ENCODE results near the gene UTS2R.
"Not testable (repeated sequence)": the region's sequence is repeated elsewhere in the genome, so short reads cannot be mapped to it uniquely, and the experiment has no call there.

Gene UTS2R

DNA sequence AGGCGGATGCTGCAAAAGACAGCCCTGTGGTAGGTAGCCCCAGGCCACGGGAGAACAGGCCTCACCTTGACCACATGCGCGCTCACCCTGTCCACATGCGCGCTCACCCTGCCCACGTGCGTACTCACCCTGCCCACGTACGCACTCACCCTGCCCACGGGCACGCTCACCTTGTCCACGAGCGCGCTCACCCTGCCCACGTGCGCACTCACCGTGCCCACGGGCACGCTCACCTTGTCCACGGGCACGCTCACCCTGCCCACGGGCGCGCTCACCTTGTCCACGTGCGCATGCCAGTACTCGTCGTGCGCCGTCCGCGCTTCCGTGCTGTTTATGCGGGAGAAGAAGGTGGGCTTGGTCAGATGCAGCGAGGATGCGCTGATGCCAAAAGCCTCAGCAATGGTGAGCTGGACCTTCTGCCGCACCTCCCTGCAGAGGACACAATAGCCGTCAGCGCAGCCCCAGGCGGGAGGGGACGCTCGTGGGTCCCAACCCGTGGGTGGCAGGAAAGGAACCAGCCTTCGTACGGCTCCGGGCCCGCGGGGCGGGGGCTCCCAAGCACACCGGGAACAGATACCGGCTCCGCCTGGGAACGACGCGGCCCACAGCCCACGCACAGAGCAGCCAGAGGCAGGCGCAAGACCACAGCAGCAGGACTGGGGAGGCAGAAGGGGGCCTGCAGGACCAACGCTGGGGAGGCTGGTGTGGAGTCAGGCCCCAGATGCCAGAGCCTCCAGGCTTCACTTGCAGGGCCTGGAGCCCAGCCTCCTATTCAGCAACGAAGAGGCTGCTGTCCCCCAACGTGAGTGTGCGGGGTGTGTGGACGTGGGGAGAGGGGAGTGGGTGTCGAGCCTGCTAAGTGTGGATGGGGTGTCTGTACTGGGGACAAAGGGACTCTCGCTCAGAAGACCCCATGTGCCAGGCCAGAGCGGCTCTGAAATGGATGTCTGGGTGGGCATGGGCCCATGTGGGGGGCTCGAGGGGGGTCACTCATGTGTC lies 32.4 kb downstream of the UTS2R start:
- DNase-seq, result no peak

GRCh38 chr17:82405051-82405450 lies 33.5 kb downstream of the UTS2R start:
- DNase-seq, result no peak

DNA sequence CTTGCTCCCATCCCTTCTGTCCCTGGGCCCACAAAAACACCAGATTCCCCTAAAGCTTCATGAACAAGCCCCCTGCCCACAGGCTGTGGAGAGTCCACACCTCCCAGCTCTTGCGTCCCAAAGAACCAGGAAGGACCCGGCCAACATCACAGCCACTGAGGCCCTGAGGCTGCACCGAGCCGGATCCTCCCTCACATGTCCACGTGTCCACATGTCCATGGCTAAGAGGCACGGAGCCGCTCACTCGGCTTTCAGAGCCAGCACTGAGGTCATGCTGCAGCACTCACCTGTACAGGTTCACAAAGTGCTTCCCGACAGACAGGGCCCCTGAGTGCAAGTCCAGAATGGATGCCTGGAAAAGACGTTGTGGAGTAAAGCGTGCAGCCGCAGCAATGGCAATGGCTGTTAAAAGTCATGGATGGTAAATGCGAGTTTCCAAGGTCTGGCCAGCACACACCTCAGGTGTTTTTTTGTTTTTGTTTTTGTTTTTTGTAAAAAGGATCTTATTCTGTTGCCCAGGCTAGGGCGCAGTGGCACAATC lies 34.6 kb downstream of the UTS2R start:
- no peak for DNase-seq

DNA sequence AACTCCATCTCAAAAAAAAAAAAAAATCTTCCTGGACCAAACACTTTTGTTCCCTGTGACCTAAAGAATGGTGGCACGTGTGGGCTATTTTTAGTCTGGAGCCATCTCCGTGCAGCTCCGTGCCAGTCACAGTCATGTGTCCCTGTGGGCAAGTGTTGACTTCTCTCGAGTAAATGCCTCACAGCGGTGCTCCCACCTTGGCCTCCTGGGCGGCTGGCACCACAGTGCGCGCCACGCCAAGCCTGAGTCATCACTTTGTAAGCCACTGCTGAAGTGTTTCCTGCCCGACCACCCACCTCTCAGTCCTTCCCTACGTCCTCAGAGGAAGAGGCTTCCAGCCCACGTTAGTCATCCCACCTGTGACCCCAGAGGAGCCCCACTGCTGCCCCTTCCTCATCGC lies 35.7 kb downstream of the UTS2R start:
- DNase-seq, result no peak

DNA sequence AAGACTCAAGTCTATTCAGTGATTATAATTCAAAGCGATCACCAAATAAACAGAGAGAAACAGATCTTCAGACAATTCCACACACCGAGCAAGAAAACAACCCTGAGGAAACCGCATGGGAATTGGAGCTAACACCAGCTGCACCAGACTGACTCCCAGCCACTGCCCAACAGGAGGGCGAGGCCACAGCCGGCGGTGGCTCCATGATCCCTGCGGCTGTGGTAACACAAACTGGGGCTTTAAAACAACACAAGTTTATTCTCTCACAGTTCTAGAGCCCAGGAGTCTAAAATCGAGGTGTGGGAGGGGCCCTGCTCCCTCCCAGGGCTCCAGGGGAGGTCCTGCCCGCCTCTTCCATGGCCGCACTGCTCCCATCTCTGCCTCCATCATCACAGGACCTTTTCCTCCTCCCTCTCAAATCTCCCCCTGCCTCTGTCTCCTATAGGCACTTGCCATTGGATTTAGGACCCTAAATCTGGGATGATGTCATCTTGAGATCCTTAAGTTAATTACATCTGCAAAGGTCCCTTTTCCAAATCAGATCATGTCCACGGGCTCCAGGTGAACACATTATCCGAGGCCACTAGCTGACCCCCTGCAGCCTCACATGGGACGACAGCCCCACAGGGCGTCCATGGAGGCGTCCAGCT lies 36.8 kb downstream of the UTS2R start:
- no peak for DNase-seq

GRCh38 chr17:82408938-82409318 lies 37.4 kb downstream of the UTS2R start:
- no peak for DNase-seq

DNA sequence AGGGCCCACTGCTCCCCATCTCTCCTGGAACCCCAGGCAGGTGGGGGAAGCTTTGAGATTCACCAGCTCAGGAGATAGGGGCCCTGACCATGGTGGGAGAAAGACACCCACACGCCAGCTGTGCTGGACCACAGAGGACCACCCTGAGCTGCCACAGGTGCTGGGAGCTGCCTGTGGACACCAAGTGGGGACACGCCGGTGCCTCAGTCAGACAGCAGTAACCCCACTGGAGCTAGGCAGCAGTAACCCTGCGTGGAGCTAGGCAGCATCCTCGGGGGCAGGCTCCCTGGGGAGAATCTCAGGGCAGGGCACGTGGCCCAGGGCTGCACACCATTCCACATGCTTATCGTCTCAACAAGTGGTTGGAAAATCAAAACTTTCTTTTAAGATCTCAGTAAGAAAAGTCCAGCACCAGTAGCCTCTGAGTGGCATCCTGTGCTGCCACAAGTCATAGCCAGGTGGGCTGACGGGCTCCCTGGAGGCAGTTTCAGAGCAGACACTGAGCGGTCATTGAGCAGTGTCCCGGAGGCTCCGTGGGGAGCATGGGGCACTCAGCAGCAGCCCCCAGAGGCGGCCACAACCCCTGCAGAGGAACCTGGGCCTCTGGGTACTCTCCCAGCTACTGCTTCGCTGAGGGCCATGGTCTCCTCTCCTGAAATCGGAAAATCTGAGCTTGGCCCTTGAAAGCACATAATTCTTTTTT lies 38.6 kb downstream of the UTS2R start:
- DNase-seq, result no peak

DNA sequence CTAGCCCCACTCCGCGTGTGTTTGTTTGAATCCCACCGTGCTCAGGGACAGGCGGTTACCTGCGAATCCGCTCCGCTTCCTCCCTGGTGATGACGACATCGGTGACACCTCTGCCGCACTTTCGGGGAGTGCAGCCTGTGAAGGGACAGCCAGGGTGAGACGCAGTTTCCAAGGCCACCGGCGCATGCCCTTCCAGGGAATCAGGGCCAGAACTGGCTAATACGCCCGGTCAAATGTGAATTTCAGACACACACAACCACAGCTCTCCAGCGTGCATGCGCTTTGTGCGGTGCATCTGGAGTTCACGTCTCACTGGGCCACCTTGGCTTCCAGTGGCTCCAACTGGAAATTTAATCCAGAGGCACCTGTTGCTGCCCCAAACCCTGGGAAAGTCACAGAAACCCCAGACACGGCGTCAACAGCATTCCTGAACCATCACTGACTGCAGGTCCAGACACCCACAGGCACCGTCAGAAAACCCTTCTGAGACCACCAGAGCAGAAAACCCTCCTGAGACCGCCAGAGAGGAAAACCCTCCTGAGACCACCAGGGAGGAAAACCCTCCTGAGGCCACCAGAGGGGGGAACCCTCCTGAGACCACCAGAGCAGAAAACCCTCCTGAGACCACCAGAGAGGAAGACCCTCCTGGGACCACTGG lies 40.0 kb downstream of the UTS2R start:
- DNase-seq, result no peak

DNA sequence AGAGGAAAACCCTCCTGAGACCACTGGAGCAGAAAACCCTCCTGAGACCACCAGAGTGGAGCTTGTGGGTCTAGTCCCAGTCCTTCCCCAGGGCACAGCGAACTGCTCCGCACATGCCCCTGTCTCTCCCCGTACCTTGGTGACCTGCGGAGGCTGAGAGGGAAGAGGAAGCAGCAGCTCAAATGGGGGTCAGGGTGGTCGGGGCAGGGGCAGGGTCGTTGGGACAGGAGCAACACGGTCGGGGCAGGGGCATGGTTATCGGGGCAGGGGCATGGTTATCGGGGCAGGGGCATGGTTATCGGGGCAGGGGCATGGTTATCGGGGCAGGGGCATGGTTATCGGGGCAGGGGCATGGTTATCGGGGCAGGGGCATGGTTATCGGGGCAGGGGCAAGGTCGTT lies 40.5 kb downstream of the UTS2R start:
- not testable (repeated sequence) for DNase-seq

- no peak for DNase-seq
Observed at GRCh38 chr17:82412535-82413520, 41.3 kb downstream of the UTS2R start.

DNA sequence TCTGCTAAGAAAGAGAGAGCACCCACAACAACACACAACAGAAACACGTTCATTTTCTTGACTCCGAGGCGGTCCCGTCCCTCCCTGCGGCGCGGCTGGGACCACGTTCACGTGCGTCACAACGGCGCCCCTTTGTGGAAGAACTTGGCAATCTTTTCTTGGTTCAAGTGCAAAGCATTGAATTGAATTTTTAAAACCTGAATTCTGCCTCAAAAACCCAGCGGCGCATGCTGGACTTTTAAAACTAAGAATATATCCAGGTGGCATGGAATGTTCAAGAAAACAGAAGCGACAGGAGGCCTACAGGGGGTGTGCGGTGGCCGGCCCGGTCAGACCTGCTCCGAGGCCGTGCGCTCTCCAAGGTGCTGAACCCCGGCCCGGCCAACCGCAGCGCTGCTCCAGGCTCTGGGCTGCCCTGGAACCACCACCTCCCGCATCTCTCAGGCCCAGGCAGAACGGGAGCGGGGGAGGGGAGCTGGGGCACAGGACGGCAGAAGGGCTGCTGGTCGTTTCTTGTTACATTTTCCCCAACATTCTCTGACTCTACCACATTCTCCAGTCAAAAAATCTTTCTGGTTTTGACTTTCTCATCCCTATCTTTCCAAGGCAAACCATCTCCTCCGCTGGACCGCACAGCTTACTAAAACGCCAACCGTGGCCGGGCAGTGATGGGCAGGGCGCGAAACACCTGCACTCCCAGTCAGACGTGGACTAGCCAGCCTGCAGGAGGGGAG lies 43.1 kb downstream of the UTS2R start:
- peak in 40 of 56 donors; percentile 11 to 76 (median 50) for DNase-seq

DNA sequence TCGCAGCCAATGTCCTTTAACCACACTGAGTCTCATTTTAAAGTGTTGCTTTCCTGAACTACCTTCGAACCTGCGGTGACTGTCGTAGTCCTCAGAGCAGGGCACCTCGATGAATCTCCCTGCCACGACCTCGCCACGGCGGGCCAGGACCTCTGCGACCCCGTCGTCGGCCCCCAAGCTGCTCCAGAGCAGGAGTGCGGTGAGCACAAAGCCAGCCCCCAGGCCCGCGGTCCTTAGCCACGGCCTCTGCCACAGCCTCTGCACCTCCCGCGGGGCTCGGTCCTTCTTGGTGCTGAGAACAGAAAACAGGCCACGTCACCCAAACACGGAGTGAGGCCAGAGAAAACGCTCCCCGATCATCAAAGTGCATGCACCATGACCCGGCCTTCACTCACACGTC lies 43.8 kb downstream of the UTS2R start:
- DNase-seq, result no peak

DNA sequence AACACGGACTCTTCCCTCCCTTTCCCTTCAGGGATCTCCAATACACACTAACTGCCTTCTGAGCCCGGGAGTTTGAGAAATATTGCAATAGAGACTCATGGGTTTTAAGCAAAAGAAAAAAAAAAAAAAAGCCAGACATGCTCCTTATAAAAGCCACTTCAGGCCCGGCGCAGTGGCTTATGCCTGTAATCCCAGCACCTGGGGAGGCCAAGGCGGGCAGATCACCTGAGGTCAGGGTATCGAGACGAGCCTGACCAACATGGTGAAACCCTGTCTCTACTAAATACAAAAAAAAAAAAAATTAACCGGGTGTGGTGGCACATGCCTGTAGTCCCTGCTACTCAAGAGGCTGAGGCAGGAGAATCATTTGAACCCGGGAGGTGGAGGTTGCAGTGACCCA lies 44.2 kb downstream of the UTS2R start:
- no peak for DNase-seq

DNA sequence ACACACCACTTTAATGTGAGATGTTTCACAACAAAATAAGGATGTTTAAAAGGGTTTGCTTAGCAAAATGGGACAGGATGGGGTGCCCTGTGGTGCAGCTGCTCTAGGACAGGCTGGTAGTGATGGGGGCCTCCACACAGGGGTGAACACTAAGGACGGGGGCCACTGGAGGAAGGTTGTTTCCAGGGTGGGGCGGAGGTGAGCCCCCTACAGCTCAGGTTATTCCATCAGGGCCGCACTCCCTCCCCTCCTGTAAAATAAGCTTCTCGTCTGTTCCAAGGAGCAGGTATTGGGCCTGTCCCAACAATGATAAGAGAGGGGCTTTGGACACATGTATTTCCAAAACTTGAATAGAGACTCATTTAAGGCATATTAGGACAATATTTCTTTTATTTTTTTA lies 44.7 kb downstream of the UTS2R start:
- DNase-seq, result no peak

- DNase-seq, result no peak
Observed at GRCh38 chr17:82416771-82417170, 45.2 kb downstream of the UTS2R start.

DNA sequence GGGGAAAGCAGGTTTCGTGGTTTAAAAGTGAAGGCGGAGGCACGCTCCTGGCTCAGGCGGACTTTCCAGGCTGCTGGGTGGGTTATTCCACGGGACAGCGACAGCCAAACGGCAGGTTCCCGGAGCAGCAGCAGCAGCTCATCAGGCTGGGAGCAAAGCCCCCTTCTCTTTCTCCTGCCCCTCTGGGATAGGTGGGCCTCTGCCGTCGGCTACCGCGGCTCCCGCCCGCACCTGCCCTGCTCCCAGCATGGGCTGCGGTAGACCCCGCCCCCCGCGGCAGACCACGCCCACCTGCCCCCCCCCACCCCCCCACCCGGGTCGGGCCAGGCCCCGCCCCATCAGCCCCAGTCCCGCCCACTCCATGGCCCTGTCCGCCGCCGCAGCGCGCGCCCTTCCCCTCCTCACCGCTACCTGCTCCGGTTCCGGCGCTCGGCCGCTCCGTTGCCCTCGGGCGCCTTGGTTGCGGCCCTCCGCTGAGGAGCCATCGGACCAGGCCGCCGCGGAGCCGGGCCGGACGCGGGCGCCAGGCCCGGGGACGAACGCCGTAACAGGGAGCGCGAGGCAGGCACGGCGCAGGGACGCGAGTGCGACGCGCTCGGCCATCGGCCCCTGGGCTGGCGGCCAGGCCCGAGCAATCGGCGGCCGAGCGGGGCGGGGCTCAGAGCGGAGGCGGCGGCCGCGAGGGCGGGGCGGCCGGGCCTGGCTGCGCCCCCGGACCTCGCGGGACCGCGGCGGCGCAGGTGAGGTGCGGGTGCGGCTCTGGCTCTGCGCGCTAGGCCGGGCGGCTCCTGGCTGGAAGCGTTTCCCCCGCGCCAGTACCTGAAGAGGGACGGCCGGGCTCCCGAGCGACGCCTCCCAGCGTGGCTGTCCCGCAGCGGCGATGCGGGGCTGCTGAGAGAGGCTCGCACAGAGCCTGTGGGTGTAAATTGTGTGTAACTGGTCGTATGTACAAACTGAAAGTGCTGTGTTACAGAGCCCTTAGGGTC lies 46.7 kb downstream of the UTS2R start, which contains the start of the genes HEXD and OGFOD3:
HEXD (plus strand) TSS at position 347 of the 986 bp plus-strand sequence. CDS start 1,453 bp downstream, outside the sequence.
OGFOD3 (minus strand) TSS at position 586 of the 986 bp plus-strand sequence; CDS start at position 485, 101 bp downstream.
- peak in 53 of 56 donors; percentile 38 to 96 (median 84) for DNase-seq

DNA sequence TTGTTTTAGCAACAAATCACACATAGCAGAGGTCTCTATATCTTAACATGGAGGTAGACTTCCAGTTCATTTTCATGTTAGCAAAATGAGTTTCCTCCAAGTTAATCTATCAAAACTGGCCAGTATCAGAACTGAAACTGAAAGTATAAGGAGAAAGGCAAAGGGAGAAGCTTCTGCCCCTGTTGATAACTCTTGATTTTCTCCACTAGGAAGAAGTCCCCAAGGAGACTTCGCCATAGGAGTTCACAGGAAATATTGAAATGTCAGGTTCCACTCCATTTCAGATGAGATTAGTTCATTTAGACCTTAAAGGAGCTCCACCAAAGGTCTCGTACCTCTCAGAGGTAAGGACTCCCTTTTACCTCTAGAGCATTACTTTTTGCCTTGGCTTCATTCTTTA lies 48.0 kb downstream of the UTS2R start:
- no peak for DNase-seq
